Naive thymus-derived CD4-positive, alpha-beta T cell (primary cell): Measurements from ENCODE around the gene FHOD1. TPM values are rescaled to one million over a fixed set of nuclear protein-coding genes. Genes with fewer than 3 reads are reported as not detected.
A peak's percentile ranks its signal among the peaks of the same experiment; 100 is the strongest.

ENCODE experiments used
- ATAC-seq: fragments of 150-1000 bp; cut with Tn5 transposase; 2 replicates; pipeline ENCODE4 v1.10.0; 2021; ENCODE audit warnings: mild to moderate bottlenecking, moderate library complexity
- CTCF ChIA-PET: fragments of 350-600 bp; sonication (Branson Sonifier 250); formaldehyde crosslinking; loops from one replicate; lab custom pipeline; 2021; ENCODE audit warnings: antibody characterized with exemption; lab: Charles Lee
- POLR2A ChIA-PET: fragments of 350-600 bp; sonication (Branson Sonifier 250); formaldehyde crosslinking; loops from one replicate; lab custom pipeline; 2021; ENCODE audit warnings: antibody characterized with exemption, inconsistent platforms; lab: Charles Lee
- DNase-seq, 9 donors: peaks; one replicate each; pipeline versions ENCODE4 v3.0.0 to v3.0.0-alpha.2; 2020 to 2022; ENCODE audit warnings: mixed read lengths in 1 of 9
- H3K27ac ChIP-seq: one replicate; pipeline ENCODE4 v1.7.0; 2013; ENCODE audit warnings: mild to moderate bottlenecking, low read depth, low read length, moderate library complexity
- H3K27me3 ChIP-seq, 2 donors: one replicate each; pipeline ENCODE4 v1.7.0; 2013; ENCODE audit warnings: low read length in 2 of 2, mild to moderate bottlenecking in 2 of 2, moderate library complexity in 2 of 2; ENCODE audit not compliant: control insufficient read depth in 2 of 2, insufficient read depth in 2 of 2
- H3K36me3 ChIP-seq, 3 experiments: 1 replicate in 2 of 3; 2 replicates in 1 of 3; pipeline ENCODE4 v1.7.0; 2013; ENCODE audit warnings: low read length in 3 of 3, mild to moderate bottlenecking in 3 of 3, moderate library complexity in 1 of 3; ENCODE audit not compliant: insufficient read depth in 3 of 3, control insufficient read depth in 2 of 3
- H3K4me1 ChIP-seq, 2 donors: one replicate each; pipeline ENCODE4 v1.7.0; 2013; ENCODE audit warnings: low read length in 2 of 2, mild to moderate bottlenecking in 2 of 2, moderate library complexity in 1 of 2; ENCODE audit not compliant: control insufficient read depth in 2 of 2, insufficient read depth in 2 of 2
- H3K4me3 ChIP-seq: 2 replicates; pipeline ENCODE4 v1.7.0; 2013; ENCODE audit warnings: mild to moderate bottlenecking, low read length
- H3K9me3 ChIP-seq, 3 experiments: 1 replicate in 2 of 3; 2 replicates in 1 of 3; pipeline ENCODE4 v1.7.0; 2013; ENCODE audit warnings: low read length in 3 of 3; ENCODE audit not compliant: control insufficient read depth in 2 of 3
- H3K27ac Mint-ChIP-seq, 9 donors: one replicate each; pipeline ENCODE4 v1.8.0; 2020 to 2022; ENCODE audit warnings: mixed read lengths in 9 of 9, mild to moderate bottlenecking in 8 of 9, moderate library complexity in 5 of 9, inconsistent platforms in 2 of 9
- H3K27me3 Mint-ChIP-seq, 5 donors: one replicate each; pipeline ENCODE4 v1.8.0; 2021 to 2022; ENCODE audit warnings: mixed read lengths in 5 of 5, mild to moderate bottlenecking in 1 of 5
- H3K36me3 Mint-ChIP-seq, 5 donors: one replicate each; pipeline ENCODE4 v1.8.0; 2020 to 2022; ENCODE audit warnings: mixed read lengths in 5 of 5, mild to moderate bottlenecking in 3 of 5, inconsistent platforms in 1 of 5
- H3K4me1 Mint-ChIP-seq, 7 donors: one replicate each; pipeline ENCODE4 v1.8.0; 2020 to 2022; ENCODE audit warnings: mixed read lengths in 7 of 7, mild to moderate bottlenecking in 3 of 7, inconsistent platforms in 1 of 7
- H3K4me3 Mint-ChIP-seq, 10 donors: one replicate each; pipeline ENCODE4 v1.8.0; 2020 to 2022; ENCODE audit warnings: mild to moderate bottlenecking in 10 of 10, mixed read lengths in 10 of 10, moderate library complexity in 6 of 10, inconsistent platforms in 2 of 10
- H3K9me3 Mint-ChIP-seq, 11 donors: one replicate each; pipeline ENCODE4 v1.8.0; 2020 to 2022; ENCODE audit warnings: mixed read lengths in 11 of 11, mild to moderate bottlenecking in 4 of 11, inconsistent platforms in 1 of 11, moderate library complexity in 1 of 11
- intact Hi-C, 2 donors: fragments of 100-400 bp; cut with micrococcal nuclease; formaldehyde crosslinking; loops; one replicate each; pipeline ENCODE4 v1.15.1; 2023
- polyA plus RNA-seq, 2 donors: library from polyadenylated mRNA; unstranded; fragments of 300-500 nt; fragmentation: Illumina TruSeq; gene quantifications; one replicate each; pipeline ENCODE4 v1.2.3, GENCODE V29; 2021
- total RNA-seq, 6 experiments: library from RNA in 5 of 6; stranded (reverse) in 5 of 6; gene quantifications; 1 replicate in 5 of 6; 2 replicates in 1 of 6; pipeline ENCODE4 v1.2.3 and lab custom pipeline; 2021 to 2026

FHOD1 gene
- total and polyA plus RNA-seq, 7 experiments from 2014 or later, result 3.6 to 81.7 (median 32.6) TPM

- DNase-seq (no peak), ATAC-seq (no peak)
- Mint-ChIP-seq H3K27ac (no peak overlapping the region), H3K4me3 (no peak overlapping the region), H3K9me3 (no peaks in the 10 kb centered on the region), H3K27me3 (no peaks in the 10 kb centered on the region), H3K4me1 (peaks cover 0 to 9% (median 0%) of the 10 kb centered on the region in 7 donors), H3K36me3 (peaks cover 0 to 10% (median 4%) of the 10 kb centered on the region in 5 donors)
- H3K27ac ChIP-seq, result no peak overlapping the region
- CTCF ChIA-PET, result no interaction called here
- H3K4me3 ChIP-seq, result no peak overlapping the region
- no peaks in the 10 kb centered on the region for H3K9me3 ChIP-seq
- no peaks in the 10 kb centered on the region for H3K27me3 ChIP-seq
- H3K36me3 ChIP-seq, result peaks cover 0 to 27% (median 0%) of the 10 kb centered on the region in 3 experiments
- POLR2A ChIA-PET, result no interaction called here
- peaks cover 0 to 17% of the 10 kb centered on the region in 2 donors for H3K4me1 ChIP-seq
- intact Hi-C loops, result no loop called here
Observed at GRCh38 chr16:67286441-67287235, 39.4 kb upstream of the FHOD1 start.

GRCh38 chr16:67284699-67285646 lies 37.7 kb upstream of the FHOD1 start:
- H3K4me3 ChIP-seq, result no peak overlapping the region
- intact Hi-C loops, result no loop called here
- H3K36me3 Mint-ChIP-seq, result peaks cover 0 to 10% (median 4%) of the 10 kb centered on the region in 5 donors
- H3K4me3 Mint-ChIP-seq, result no peak overlapping the region
- DNase-seq (no peak), ATAC-seq (no peak)
- ChIA-PET CTCF (interaction anchor here (0.5 kb wide), 1 partner anchor 16 kb away, joined by 3 read pairs; no protein-coding TSS in a partner anchor), POLR2A (no interaction called here)
- no peak overlapping the region for H3K27ac ChIP-seq
- H3K27me3 ChIP-seq, result no peaks in the 10 kb centered on the region
- H3K36me3 ChIP-seq, result peaks cover 0 to 28% (median 0%) of the 10 kb centered on the region in 3 experiments
- H3K27me3 Mint-ChIP-seq, result no peaks in the 10 kb centered on the region
- peaks cover 0 to 10% (median 4%) of the 10 kb centered on the region in 7 donors for H3K4me1 Mint-ChIP-seq
- no peaks in the 10 kb centered on the region for H3K9me3 ChIP-seq
- H3K9me3 Mint-ChIP-seq, result no peaks in the 10 kb centered on the region
- no peak overlapping the region for H3K27ac Mint-ChIP-seq
- H3K4me1 ChIP-seq, result peaks cover 6 to 9% of the 10 kb centered on the region in 2 donors

- ChIA-PET POLR2A (interaction anchor here (0.6 kb wide), 1 partner anchor 247 kb away, joined by 3 read pairs; no protein-coding TSS in a partner anchor), CTCF (no interaction called here)
- peaks cover 0 to 28% (median 0%) of the 10 kb centered on the region in 3 experiments for H3K36me3 ChIP-seq
- Mint-ChIP-seq H3K4me3 (no peak overlapping the region), H3K4me1 (peaks cover 0 to 6% (median 0%) of the 10 kb centered on the region in 7 donors), H3K9me3 (no peaks in the 10 kb centered on the region), H3K27ac (peak overlapping the region in 1 of 9 donors; percentile 43), H3K27me3 (no peaks in the 10 kb centered on the region), H3K36me3 (peaks cover 0 to 10% (median 4%) of the 10 kb centered on the region in 5 donors)
- H3K27ac ChIP-seq, result no peak overlapping the region
- DNase-seq, result no peak
- peaks cover 5 to 12% of the 10 kb centered on the region in 2 donors for H3K4me1 ChIP-seq
- no peaks in the 10 kb centered on the region for H3K27me3 ChIP-seq
- H3K4me3 ChIP-seq, result no peak overlapping the region
- intact Hi-C loops, result no loop called here
- no peak for ATAC-seq
- no peaks in the 10 kb centered on the region for H3K9me3 ChIP-seq
Observed at GRCh38 chr16:67283826-67284555, 36.7 kb upstream of the FHOD1 start.

GRCh38 chr16:67283039-67283825 lies 36.0 kb upstream of the FHOD1 start:
- ChIA-PET POLR2A (interaction anchor here (0.5 kb wide), 1 partner anchor 198 kb away, joined by 4 read pairs; the partner anchor contains the start of gene ATP6V0D1), CTCF (no interaction called here)
- Histone ChIP-seq H3K36me3 (peaks cover 0 to 28% (median 0%) of the 10 kb centered on the region in 3 experiments), H3K27ac (no peak overlapping the region), H3K4me3 (no peak overlapping the region), H3K27me3 (no peaks in the 10 kb centered on the region), H3K9me3 (no peaks in the 10 kb centered on the region), H3K4me1 (peaks cover 8 to 19% of the 10 kb centered on the region in 2 donors)
- ATAC-seq, result no peak
- intact Hi-C loops, result no loop called here
- peaks cover 0 to 10% (median 6%) of the 10 kb centered on the region in 7 donors for H3K4me1 Mint-ChIP-seq
- peaks cover 0 to 10% (median 4%) of the 10 kb centered on the region in 5 donors for H3K36me3 Mint-ChIP-seq
- no peaks in the 10 kb centered on the region for H3K9me3 Mint-ChIP-seq
- peak overlapping the region in 1 of 9 donors; percentile 9 for H3K27ac Mint-ChIP-seq
- no peaks in the 10 kb centered on the region for H3K27me3 Mint-ChIP-seq
- no peak overlapping the region for H3K4me3 Mint-ChIP-seq
- DNase-seq, result no peak

GRCh38 chr16:67282447-67282805 lies 35.1 kb upstream of the FHOD1 start:
- ChIA-PET CTCF (no interaction called here), POLR2A (interaction anchor here (0.5 kb wide), 1 partner anchor 199 kb away, joined by 4 read pairs; the partner anchor contains the start of gene ATP6V0D1)
- no peak overlapping the region for H3K4me3 Mint-ChIP-seq
- ATAC-seq (no peak), DNase-seq (no peak)
- peaks cover 0 to 9% (median 3%) of the 10 kb centered on the region in 5 donors for H3K36me3 Mint-ChIP-seq
- intact Hi-C loops, result no loop called here
- no peaks in the 10 kb centered on the region for H3K27me3 Mint-ChIP-seq
- H3K9me3 ChIP-seq, result no peaks in the 10 kb centered on the region
- peak overlapping the region in 1 of 9 donors; percentile 9 for H3K27ac Mint-ChIP-seq
- H3K4me1 ChIP-seq, result peaks cover 9 to 27% of the 10 kb centered on the region in 2 donors
- no peaks in the 10 kb centered on the region for H3K27me3 ChIP-seq
- H3K27ac ChIP-seq, result no peak overlapping the region
- H3K36me3 ChIP-seq, result peaks cover 0 to 28% (median 0%) of the 10 kb centered on the region in 3 experiments
- H3K4me1 Mint-ChIP-seq, result peaks cover 0 to 16% (median 11%) of the 10 kb centered on the region in 7 donors
- H3K4me3 ChIP-seq, result no peak overlapping the region
- H3K9me3 Mint-ChIP-seq, result no peaks in the 10 kb centered on the region
